Measurements from ENCODE around the gene CLTB.
"Not testable (repeated sequence)": the region's sequence is repeated elsewhere in the genome, so short reads cannot be mapped to it uniquely, and the experiment has no call there.

CLTB gene

DNA sequence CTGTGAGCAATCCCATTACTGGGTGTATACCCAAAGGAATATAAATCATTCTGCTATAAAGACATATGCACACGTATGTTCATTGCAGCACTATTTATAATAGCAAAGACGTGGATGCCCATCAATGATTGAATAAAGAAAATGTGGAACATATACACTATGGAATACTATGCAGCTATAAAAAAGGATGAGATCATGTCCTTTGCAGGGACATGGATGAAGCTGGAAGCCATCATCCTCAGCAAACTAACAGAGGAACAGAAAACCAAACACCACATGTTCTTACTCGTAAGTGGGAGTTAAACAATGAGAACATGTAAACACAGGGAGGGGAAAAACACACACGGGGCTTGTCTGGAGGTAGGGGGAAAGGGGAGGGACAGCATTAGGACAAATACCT lies 26.6 kb upstream of the CLTB start:
- H3K9me3 ChIP-seq (ENCODE audit: low read length); H3K27me3 ChIP-seq (ENCODE audit: insufficient read depth, low read length); H2AFZ ChIP-seq (ENCODE audit: low read depth, low read length); H3K4me1 ChIP-seq (ENCODE audit: insufficient read depth, low read length); H3K36me3 ChIP-seq (ENCODE audit: insufficient read depth, low read length); H3K4me3 ChIP-seq (ENCODE audit: low read length): not testable (repeated sequence)

DNA sequence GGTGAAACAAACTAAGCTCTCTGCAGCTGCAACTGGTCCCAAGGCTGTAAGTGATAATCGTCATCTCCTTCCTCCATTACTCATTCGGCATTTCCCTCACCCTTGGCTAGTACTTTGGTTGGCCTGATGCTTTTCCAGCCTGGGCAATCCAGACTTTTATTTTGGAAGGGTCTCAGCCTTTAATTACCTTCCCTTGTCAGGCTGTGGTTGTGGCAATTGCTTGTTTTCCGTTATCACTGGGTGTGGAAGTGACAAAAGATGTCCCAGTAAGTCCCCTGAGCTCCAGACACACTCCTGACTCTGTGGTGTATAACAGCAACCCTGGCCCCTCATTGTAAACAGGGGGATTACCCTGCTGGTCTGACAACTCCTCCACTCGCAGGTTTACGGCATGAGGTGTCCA lies 25.6 kb upstream of the CLTB start:
- Histone ChIP-seq H2AFZ (ENCODE audit: low read depth, low read length) (no peak overlapping the region), H3K36me3 (ENCODE audit: insufficient read depth, low read length) (no peaks in the 10 kb centered on the region), H3K27me3 (ENCODE audit: insufficient read depth, low read length) (no peaks in the 10 kb centered on the region), H3K9me3 (ENCODE audit: low read length) (no peaks in the 10 kb centered on the region), H3K4me1 (ENCODE audit: insufficient read depth, low read length) (peaks cover 3% of the 10 kb centered on the region), H3K4me3 (ENCODE audit: low read length) (no peak overlapping the region)

DNA sequence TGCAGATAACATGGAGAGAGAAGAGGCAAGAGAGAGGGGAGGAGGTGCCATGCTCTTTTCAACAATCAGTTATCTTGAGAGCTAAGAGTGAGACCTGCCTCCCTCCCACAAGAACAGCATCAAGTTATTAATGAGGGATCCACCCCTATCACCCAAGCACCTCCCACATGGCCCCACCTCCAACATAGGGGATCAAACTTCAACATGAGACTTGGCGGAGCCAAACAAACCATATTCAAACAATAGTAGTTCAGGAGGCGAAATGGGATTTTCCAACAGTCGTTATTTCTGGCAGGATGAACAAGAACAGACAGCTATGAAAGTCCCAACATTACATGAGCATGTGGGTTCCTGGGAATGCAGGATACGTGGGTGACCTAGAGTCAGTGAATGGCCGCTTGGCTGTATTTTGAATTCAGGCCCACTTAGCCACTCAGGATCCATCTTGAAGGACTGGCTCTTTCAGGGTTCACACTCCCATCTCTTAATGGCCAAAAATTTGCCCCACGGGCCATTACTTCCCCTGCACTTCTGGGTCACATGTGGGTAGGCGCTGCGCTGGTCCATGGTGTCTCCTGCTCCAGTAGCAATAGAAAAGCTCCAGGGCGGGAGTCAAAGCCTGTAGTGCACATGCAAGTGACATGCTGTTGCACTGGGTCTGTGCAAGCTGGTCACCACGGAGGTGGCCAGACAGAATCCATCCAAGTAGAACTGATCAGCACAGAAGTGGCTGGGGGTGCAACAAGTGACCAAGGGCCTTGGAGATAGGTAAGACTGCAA lies 24.8 kb upstream of the CLTB start:
- Histone ChIP-seq H3K4me3 (ENCODE audit: low read length) (no peak overlapping the region), H2AFZ (ENCODE audit: low read depth, low read length) (no peak overlapping the region), H3K36me3 (ENCODE audit: insufficient read depth, low read length) (no peaks in the 10 kb centered on the region), H3K4me1 (ENCODE audit: insufficient read depth, low read length) (peaks cover 3% of the 10 kb centered on the region), H3K9me3 (ENCODE audit: low read length) (no peaks in the 10 kb centered on the region), H3K27me3 (ENCODE audit: insufficient read depth, low read length) (no peaks in the 10 kb centered on the region)

DNA sequence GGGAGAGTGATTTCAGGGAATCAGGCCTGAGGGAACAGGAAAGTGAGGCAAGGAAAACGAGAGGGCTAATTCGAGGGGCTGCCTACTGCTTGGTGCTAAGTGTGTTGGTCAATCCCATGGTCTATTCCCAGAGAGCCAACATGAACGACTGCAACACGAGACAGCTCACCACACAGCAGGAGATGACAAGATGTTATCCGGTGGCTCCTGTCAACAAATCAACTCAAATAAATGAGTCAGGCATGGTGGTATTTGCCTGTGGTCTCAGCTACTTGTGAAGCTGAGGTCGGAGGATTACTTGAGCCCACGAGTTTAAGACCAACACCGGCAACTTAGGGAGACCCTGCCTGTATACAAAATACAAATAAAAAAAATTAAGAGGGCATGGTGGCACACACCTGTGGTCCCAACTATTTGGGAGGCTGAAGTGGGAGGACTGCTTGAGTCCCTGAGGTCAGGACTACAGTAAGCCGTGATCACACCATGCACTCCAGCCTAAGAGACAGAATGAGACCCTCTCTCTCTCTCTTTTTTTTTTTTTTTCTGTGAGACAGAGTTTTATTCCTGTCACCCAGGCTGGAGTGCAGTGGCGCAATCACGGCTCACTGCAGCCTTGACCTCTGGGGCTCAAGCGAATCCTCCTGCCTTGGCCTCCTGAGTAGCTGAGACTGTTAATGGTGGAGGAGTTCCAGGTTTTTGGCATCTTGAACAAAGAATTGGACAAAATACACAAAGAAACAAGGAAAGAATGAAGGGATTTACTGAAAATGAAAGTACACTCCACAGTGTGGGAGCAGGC lies 22.8 kb upstream of the CLTB start:
- H2AFZ ChIP-seq (ENCODE audit: low read depth, low read length), result no peak overlapping the region
- H3K27me3 ChIP-seq (ENCODE audit: insufficient read depth, low read length), result no peaks in the 10 kb centered on the region
- peaks cover 3% of the 10 kb centered on the region for H3K4me1 ChIP-seq (ENCODE audit: insufficient read depth, low read length)
- H3K4me3 ChIP-seq (ENCODE audit: low read length), result no peak overlapping the region
- H3K36me3 ChIP-seq (ENCODE audit: insufficient read depth, low read length), result no peaks in the 10 kb centered on the region
- H3K9me3 ChIP-seq (ENCODE audit: low read length), result no peaks in the 10 kb centered on the region

DNA sequence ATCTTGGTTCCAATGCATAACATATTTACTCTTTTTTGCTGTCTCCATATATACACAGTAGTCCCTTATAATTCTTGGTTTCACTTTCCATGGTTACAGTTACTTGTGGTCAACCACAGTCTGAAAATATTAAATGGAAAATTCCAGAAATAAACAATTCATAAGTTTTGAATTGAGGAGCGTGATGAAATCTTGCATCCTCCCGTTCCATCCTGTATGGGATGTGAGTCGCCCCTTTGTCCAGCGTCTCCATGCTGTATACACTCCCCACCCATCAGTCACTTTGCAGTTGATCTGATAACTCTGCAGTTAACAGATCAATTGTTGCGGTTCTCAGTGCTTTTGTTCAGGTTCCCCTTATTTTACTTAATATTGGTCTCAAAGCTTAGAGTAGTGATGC lies 20.3 kb upstream of the CLTB start:
- H2AFZ ChIP-seq (ENCODE audit: low read depth, low read length), result no peak overlapping the region
- H3K4me1 ChIP-seq (ENCODE audit: insufficient read depth, low read length), result no peaks in the 10 kb centered on the region
- H3K4me3 ChIP-seq (ENCODE audit: low read length), result no peak overlapping the region
- H3K36me3 ChIP-seq (ENCODE audit: insufficient read depth, low read length), result no peaks in the 10 kb centered on the region
- H3K27me3 ChIP-seq (ENCODE audit: insufficient read depth, low read length), result no peaks in the 10 kb centered on the region
- no peaks in the 10 kb centered on the region for H3K9me3 ChIP-seq (ENCODE audit: low read length)

DNA sequence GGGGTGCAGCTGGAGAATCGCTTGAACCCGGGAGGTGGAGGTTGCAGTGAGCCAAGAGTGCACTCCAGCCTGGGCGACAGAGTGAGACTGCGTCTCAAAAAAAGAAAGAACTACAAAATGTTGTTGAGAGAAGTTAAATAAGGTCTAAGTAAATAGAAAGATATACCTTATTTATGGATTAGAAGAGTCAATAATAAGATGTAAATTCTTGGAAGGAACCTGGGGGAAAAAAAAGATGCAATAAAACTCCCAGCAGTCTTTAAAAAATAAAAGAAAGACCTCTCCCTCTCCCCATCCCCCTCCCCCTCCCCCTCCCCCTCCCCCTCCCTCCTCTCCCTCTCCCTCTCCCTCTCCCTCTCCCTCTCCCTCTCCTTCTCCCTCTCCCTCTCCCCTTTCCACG lies 16.4 kb upstream of the CLTB start:
- no peak overlapping the region for H3K4me3 ChIP-seq (ENCODE audit: low read length)
- no peaks in the 10 kb centered on the region for H3K4me1 ChIP-seq (ENCODE audit: insufficient read depth, low read length)

DNA sequence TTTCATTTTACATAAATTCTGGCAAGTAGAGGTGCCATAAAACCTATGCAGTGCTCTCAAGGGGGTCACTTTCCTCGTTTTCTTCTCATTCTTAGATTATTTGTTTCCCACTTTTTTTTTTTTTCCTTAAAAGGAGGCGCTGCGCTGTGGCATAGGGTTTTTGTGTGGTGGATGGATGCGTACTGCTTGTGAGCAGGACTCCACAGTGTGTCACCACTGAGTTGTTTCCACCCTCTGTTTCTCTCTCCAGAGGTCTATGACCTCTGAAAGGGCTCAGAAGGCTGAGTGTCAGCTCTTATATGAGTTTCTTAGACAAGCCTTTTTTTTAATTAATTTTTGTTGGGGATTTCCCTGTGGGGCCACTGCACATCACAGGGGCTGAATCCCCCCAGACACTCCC lies 13.6 kb upstream of the CLTB start:
- Histone ChIP-seq H3K27me3 (ENCODE audit: insufficient read depth, low read length) (no peaks in the 10 kb centered on the region), H3K4me1 (ENCODE audit: insufficient read depth, low read length) (no peaks in the 10 kb centered on the region), H3K4me3 (ENCODE audit: low read length) (no peak overlapping the region), H2AFZ (ENCODE audit: low read depth, low read length) (no peak overlapping the region), H3K36me3 (ENCODE audit: insufficient read depth, low read length) (no peaks in the 10 kb centered on the region), H3K9me3 (ENCODE audit: low read length) (no peaks in the 10 kb centered on the region)

More for the DNA sequence above, 16.4 kb upstream of the CLTB start:
- no peak overlapping the region for H2AFZ ChIP-seq (ENCODE audit: low read depth, low read length)
- H3K27me3 ChIP-seq (ENCODE audit: insufficient read depth, low read length), result no peaks in the 10 kb centered on the region
- no peaks in the 10 kb centered on the region for H3K9me3 ChIP-seq (ENCODE audit: low read length)
- no peaks in the 10 kb centered on the region for H3K36me3 ChIP-seq (ENCODE audit: insufficient read depth, low read length)

DNA sequence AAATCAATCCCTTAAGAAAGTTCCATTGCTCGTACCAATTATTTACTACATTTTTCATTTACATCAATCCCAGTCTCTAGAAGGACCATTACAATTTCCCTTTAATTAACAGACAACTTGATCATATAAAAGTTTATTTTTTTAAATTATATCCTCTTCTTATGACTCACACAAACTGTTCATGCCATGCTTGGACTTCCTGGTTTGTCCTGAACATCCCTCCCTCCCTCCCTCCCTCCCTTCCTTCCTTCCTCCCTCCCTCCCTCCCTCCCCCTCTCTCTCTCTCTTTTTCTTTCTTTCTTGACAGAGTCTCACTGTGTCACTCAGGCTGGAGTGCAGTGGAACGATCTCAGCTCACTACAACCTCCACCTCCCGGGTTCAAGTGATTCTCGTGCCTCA lies 11.6 kb upstream of the CLTB start:
- H2AFZ ChIP-seq (ENCODE audit: low read depth, low read length), result no peak overlapping the region
- no peaks in the 10 kb centered on the region for H3K4me1 ChIP-seq (ENCODE audit: insufficient read depth, low read length)
- no peaks in the 10 kb centered on the region for H3K27me3 ChIP-seq (ENCODE audit: insufficient read depth, low read length)
- no peak overlapping the region for H3K4me3 ChIP-seq (ENCODE audit: low read length)
- no peaks in the 10 kb centered on the region for H3K36me3 ChIP-seq (ENCODE audit: insufficient read depth, low read length)
- H3K9me3 ChIP-seq (ENCODE audit: low read length), result no peaks in the 10 kb centered on the region

DNA sequence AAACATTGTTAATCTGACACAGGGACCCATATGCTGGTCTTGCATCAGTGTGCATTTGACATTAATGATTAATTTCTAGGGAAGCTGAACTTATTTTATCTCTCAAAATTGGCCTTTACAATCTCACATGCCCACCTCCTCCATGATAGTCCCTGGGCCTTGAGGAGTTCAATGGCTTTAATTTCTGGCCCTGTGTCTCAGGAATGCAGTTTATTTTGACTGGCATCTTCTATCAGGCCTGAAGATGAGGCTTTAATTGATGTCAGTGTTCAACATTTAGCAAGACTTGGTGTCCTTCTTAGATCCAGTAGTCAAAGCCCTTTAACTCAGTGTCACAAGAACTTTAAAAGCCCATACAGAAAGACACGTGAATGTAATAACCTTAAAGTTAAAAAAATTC lies 10.5 kb upstream of the CLTB start:
- Histone ChIP-seq H2AFZ (ENCODE audit: low read depth, low read length) (no peak overlapping the region), H3K4me3 (ENCODE audit: low read length) (no peak overlapping the region), H3K27me3 (ENCODE audit: insufficient read depth, low read length) (no peaks in the 10 kb centered on the region), H3K9me3 (ENCODE audit: low read length) (no peaks in the 10 kb centered on the region), H3K4me1 (ENCODE audit: insufficient read depth, low read length) (no peaks in the 10 kb centered on the region), H3K36me3 (ENCODE audit: insufficient read depth, low read length) (no peaks in the 10 kb centered on the region)

DNA sequence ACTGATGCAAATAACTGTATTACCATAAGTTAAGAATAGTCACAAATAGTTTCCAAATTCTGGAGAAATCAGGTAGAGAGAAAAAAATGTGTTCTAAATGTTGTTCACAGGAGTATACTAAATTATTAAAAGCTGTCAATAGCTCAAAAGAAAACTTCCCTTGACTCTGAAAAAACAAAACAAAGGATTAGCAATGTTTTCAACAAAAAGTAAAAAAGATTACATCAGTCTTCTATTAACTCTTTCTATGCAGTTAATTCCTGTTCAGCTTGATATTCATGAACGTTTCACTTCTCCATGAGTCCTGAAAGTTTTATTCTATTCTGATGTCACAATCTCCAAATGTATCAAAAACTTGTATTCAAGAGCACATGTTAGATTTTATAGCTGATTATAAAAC lies 9.5 kb upstream of the CLTB start:
- Histone ChIP-seq H3K36me3 (ENCODE audit: insufficient read depth, low read length) (no peaks in the 10 kb centered on the region), H3K27me3 (ENCODE audit: insufficient read depth, low read length) (no peaks in the 10 kb centered on the region), H3K4me1 (ENCODE audit: insufficient read depth, low read length) (no peaks in the 10 kb centered on the region), H2AFZ (ENCODE audit: low read depth, low read length) (no peak overlapping the region), H3K9me3 (ENCODE audit: low read length) (no peaks in the 10 kb centered on the region), H3K4me3 (ENCODE audit: low read length) (no peak overlapping the region)

DNA sequence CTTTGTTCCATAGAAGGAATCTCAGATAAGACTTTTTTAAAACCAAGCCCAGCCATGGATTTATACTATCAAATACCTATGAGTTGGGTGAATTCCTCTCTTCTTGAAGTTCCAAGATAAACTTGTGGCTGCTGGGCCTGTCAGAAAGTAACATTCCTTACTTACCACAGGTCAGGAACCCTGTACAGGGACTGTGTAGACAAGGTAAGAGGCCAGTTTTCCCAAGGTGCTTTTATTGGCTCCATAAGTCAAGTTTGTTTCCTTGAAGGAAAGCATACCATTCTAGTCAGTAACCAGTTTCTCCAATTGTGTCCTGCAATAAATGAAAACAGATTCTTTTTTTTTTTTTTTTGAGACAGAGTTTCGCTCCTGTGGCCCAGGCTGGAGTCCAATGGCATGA lies 8.8 kb upstream of the CLTB start:
- H3K27me3 ChIP-seq (ENCODE audit: insufficient read depth, low read length), result no peaks in the 10 kb centered on the region
- H2AFZ ChIP-seq (ENCODE audit: low read depth, low read length), result no peak overlapping the region
- no peak overlapping the region for H3K4me3 ChIP-seq (ENCODE audit: low read length)
- no peaks in the 10 kb centered on the region for H3K4me1 ChIP-seq (ENCODE audit: insufficient read depth, low read length)
- H3K36me3 ChIP-seq (ENCODE audit: insufficient read depth, low read length), result no peaks in the 10 kb centered on the region
- no peaks in the 10 kb centered on the region for H3K9me3 ChIP-seq (ENCODE audit: low read length)

DNA sequence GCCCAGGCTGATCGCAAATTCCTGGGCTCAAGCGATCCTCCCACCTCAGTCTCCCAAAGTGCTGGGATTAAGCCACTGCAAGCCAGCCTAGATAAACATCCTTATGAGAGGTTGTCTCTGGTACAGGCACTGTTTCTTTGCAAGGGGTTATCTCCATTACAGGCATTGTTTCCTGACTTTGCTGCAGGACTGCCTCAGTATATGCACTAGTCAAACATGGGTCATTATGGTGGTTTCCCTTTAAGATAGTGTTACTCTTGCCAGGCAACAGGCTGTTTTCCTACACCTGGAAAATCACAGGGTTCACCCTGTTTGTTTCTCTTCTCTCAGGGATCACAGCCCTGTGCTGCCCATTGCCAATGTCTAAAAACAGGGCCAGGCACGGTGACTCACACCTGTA lies 7.8 kb upstream of the CLTB start:
- Histone ChIP-seq H2AFZ (ENCODE audit: low read depth, low read length) (no peak overlapping the region), H3K27me3 (ENCODE audit: insufficient read depth, low read length) (no peaks in the 10 kb centered on the region), H3K4me3 (ENCODE audit: low read length) (no peak overlapping the region), H3K4me1 (ENCODE audit: insufficient read depth, low read length) (no peaks in the 10 kb centered on the region), H3K9me3 (ENCODE audit: low read length) (no peaks in the 10 kb centered on the region), H3K36me3 (ENCODE audit: insufficient read depth, low read length) (no peaks in the 10 kb centered on the region)

DNA sequence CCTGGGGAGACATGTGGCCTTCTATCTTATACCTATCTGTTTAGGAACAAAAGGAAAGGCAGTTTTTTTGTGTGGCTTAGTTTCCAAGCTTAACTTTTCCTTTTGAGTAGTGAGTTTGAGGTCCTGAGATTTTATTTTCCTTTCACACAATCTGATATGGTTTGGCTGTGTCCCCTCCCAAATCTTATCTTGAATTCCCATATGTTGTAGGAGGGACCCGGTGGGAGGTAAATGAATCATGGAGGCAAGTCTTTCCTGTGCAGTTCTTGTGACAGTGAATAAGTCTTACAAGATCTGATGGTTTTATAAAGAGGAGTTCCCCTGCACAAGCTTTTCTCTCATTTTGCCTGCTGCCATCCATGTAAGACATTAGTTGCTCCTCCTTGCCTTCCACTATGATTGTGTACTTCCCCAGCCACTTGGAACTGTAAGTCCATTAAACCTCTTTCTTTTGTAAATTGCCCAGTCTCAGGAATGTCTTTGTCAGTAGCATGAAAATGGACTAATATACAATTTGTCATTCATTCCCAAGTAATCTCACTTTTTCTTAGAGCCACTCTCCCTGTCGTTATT lies 4.7 kb upstream of the CLTB start:
- H3K36me3 ChIP-seq (ENCODE audit: insufficient read depth, low read length), result no peaks in the 10 kb centered on the region
- no peaks in the 10 kb centered on the region for H3K27me3 ChIP-seq (ENCODE audit: insufficient read depth, low read length)
- no peaks in the 10 kb centered on the region for H3K9me3 ChIP-seq (ENCODE audit: low read length)
- H3K4me1 ChIP-seq (ENCODE audit: insufficient read depth, low read length), result peaks cover 5% of the 10 kb centered on the region
- H2AFZ ChIP-seq (ENCODE audit: low read depth, low read length), result no peak overlapping the region
- no peak overlapping the region for H3K4me3 ChIP-seq (ENCODE audit: low read length)
